ENCODE measurements around the gene TSPAN9.
A peak's percentile ranks its signal among the peaks of the same experiment; 100 is the strongest.

TSPAN9 gene

GRCh38 chr12:3101309-3102024 lies 24.3 kb downstream of the TSPAN9 start:
- no peak for DNase-seq

- no peak for DNase-seq
These were observed 25.7 kb downstream of the TSPAN9 start for GRCh38 chr12:3102771-3103410.

GRCh38 chr12:3103806-3104205 lies 26.6 kb downstream of the TSPAN9 start:
- DNase-seq: no peak

- DNase-seq: no peak
These were observed 28.7 kb downstream of the TSPAN9 start for GRCh38 chr12:3105690-3106479.

GRCh38 chr12:3106579-3106978 lies 29.4 kb downstream of the TSPAN9 start:
- DNase-seq: no peak

GRCh38 chr12:3107071-3107583 lies 29.9 kb downstream of the TSPAN9 start:
- peak; percentile 16 to 70 for DNase-seq

GRCh38 chr12:3107954-3108353 lies 30.8 kb downstream of the TSPAN9 start:
- DNase-seq: no peak

GRCh38 chr12:3110578-3110977 lies 33.4 kb downstream of the TSPAN9 start:
- DNase-seq: no peak

GRCh38 chr12:3113671-3114325 lies 36.6 kb downstream of the TSPAN9 start:
- DNase-seq: no peak

GRCh38 chr12:3114671-3115070 lies 37.5 kb downstream of the TSPAN9 start:
- no peak for DNase-seq

GRCh38 chr12:3115078-3115477 lies 37.9 kb downstream of the TSPAN9 start:
- DNase-seq: no peak

GRCh38 chr12:3116106-3116844 lies 39.1 kb downstream of the TSPAN9 start:
- DNase-seq: no peak

GRCh38 chr12:3117144-3117581 lies 40.0 kb downstream of the TSPAN9 start:
- no peak for DNase-seq

GRCh38 chr12:3117591-3118015 lies 40.4 kb downstream of the TSPAN9 start:
- no peak for DNase-seq

GRCh38 chr12:3119192-3119755 lies 42.1 kb downstream of the TSPAN9 start:
- DNase-seq: no peak

- peak; percentile 18 to 65 for DNase-seq
These were observed 42.8 kb downstream of the TSPAN9 start for GRCh38 chr12:3119756-3120601.

- no peak for DNase-seq
These were observed 43.5 kb downstream of the TSPAN9 start for GRCh38 chr12:3120701-3121100.

GRCh38 chr12:3122841-3123678 lies 45.9 kb downstream of the TSPAN9 start:
- no peak for DNase-seq

GRCh38 chr12:3123729-3124128 lies 46.5 kb downstream of the TSPAN9 start:
- DNase-seq: no peak

GRCh38 chr12:3124917-3125316 lies 47.7 kb downstream of the TSPAN9 start:
- no peak for DNase-seq
